CD4-positive, alpha-beta T cell (primary cell): ENCODE data around the gene IL22. TPM values are rescaled to one million over a fixed set of nuclear protein-coding genes. Genes with fewer than 3 reads are reported as not detected.
A peak's percentile ranks its signal among the peaks of the same experiment; 100 is the strongest.

Experiments
- ATAC-seq: fragments of 200-7000 bp; cut with Tn5 transposase; one replicate; pipeline ENCODE4 v1.10.0; 2022; ENCODE audit warnings: mild to moderate bottlenecking; ENCODE audit not compliant: poor library complexity
- CTCF ChIA-PET: fragments of 350-600 bp; sonication (Branson Sonifier 250); formaldehyde crosslinking; loops from one replicate; lab custom pipeline; 2021; ENCODE audit warnings: antibody characterized with exemption, inconsistent platforms; lab: Charles Lee
- POLR2A ChIA-PET: fragments of 350-600 bp; sonication (Branson Sonifier 250); formaldehyde crosslinking; loops from one replicate; lab custom pipeline; 2021; ENCODE audit warnings: antibody characterized with exemption, inconsistent platforms; lab: Charles Lee
- DNase-seq, 14 experiments: peaks; one replicate each; pipeline ENCODE4 v3.0.0-alpha.2; 2013 to 2020; ENCODE audit warnings: mixed read lengths in 2 of 14
- H3K27ac ChIP-seq, 2 donors: one replicate each; pipeline versions ENCODE4 v1.5.1 to v1.7.0; 2013; ENCODE audit warnings: low read length in 2 of 2, low read depth in 1 of 2, mild to moderate bottlenecking in 1 of 2
- H3K27me3 ChIP-seq, 2 experiments: 1 replicate in 1 of 2; 2 replicates in 1 of 2; pipeline versions ENCODE4 v1.6.1 to v1.7.0; 2013; ENCODE audit warnings: low read length in 2 of 2, control low read depth in 1 of 2, mild to moderate bottlenecking in 1 of 2, moderate library complexity in 1 of 2; ENCODE audit not compliant: insufficient read depth in 2 of 2, control insufficient read depth in 1 of 2
- H3K36me3 ChIP-seq: one replicate; pipeline ENCODE4 v1.6.1; 2013; ENCODE audit warnings: low read length, control low read depth; ENCODE audit not compliant: insufficient read depth
- H3K4me1 ChIP-seq: one replicate; pipeline ENCODE4 v1.6.1; 2013; ENCODE audit warnings: low read length, control low read depth; ENCODE audit not compliant: insufficient read depth
- H3K4me3 ChIP-seq: one replicate; pipeline ENCODE4 v1.5.1; 2013; ENCODE audit warnings: mild to moderate bottlenecking, low read length, moderate library complexity
- H3K9me3 ChIP-seq, 2 experiments: 1 replicate in 1 of 2; 2 replicates in 1 of 2; pipeline versions ENCODE4 v1.6.1 to v1.7.0; 2013; ENCODE audit warnings: low read length in 2 of 2, mild to moderate bottlenecking in 2 of 2, control low read depth in 1 of 2, moderate library complexity in 1 of 2; ENCODE audit not compliant: control insufficient read depth in 1 of 2, insufficient read depth in 1 of 2
- H3K27ac Mint-ChIP-seq: one replicate; pipeline ENCODE4 v1.8.0; 2020; ENCODE audit warnings: mixed read lengths
- H3K27me3 Mint-ChIP-seq: one replicate; pipeline ENCODE4 v1.8.0; 2021; ENCODE audit warnings: mixed read lengths
- H3K36me3 Mint-ChIP-seq: one replicate; pipeline ENCODE4 v1.8.0; 2021; ENCODE audit warnings: low read depth, mixed read lengths
- H3K4me1 Mint-ChIP-seq: one replicate; pipeline ENCODE4 v1.8.0; 2021; ENCODE audit warnings: low read depth, mixed read lengths
- H3K4me3 Mint-ChIP-seq: one replicate; pipeline ENCODE4 v1.8.0; 2020; ENCODE audit warnings: mild to moderate bottlenecking, mixed read lengths
- H3K9me3 Mint-ChIP-seq: one replicate; pipeline ENCODE4 v1.8.0; 2020; ENCODE audit warnings: mixed read lengths
- intact Hi-C, 2 experiments: fragments of 100-400 bp; cut with DNase I in 1 of 2; cut with micrococcal nuclease in 1 of 2; formaldehyde crosslinking; loops; one replicate each; pipeline versions ENCODE4 v1.15.1 to v1.9.0; 2023 to 2025; cut with DNase I, micrococcal nuclease
- total RNA-seq, 174 experiments: library from RNA in 2 of 174; stranded (reverse) in 2 of 174; gene quantifications; one replicate each; pipeline ENCODE4 v1.2.3 and lab custom pipeline; 2021 to 2026
- TF ChIP-seq, protein P1 (sequence below): fragments of 200-600 bp; IDR thresholded peaks from one replicate; pipeline ENCODE4 v1.8.0; 2022; ENCODE audit warnings: antibody characterized with exemption, mild to moderate bottlenecking

Gene IL22
- total RNA-seq, 2 experiments from 2014 or later = not detected

DNA sequence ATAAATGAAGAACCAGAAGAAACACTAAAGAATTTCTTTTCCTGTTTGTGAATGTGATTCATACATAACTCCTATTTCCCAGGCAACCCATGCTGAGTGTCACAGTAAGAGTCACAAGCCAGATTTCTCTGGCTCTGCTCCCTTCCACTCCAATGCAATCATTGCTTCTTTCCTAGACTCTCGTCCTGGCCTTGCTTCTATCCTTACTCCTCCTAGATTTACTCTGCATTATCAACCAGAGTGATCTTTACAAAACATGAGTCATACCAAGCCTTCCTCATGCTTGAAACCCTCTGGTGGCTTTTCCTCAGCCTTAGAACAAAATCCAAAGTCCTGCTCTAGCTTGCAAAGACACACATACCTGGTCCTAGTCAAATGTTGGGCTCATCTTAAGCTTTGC is 13.3 kb downstream of the IL22 start:
- CTCF ChIA-PET = no interaction called here

DNA sequence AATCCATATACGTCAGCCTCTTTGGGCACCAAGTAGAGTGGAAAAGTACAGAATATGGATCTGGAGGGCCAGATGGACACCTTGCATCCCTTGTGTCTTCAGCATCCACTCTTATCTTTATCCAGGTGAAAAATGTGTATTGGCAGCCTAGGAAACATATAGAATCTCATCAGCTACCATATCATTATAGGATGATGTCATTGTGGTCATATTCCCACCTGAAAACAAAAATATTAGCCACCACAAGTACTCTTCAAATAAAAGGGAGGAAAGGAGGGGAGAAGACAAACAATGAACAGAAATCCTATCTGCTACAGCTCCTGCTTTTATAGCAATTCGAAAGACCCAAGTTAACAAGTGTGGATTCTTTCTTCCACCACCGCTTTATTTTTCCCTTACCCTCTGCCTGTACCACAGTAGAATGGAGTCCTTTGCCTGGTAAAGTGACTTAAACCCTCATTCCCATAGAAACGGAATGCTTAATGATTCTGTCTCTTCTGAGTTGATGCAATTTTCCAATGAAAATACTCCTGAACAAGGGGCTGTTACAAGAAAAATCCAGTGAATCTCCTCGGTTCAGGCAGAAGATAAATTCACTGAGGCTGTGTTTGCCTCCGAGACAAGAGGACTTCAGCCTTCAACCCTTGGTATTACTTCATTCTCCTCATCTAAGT is 14.0 kb downstream of the IL22 start:
- peaks cover 52% of the 10 kb centered on the region for H3K4me1 Mint-ChIP-seq
- Histone ChIP-seq H3K9me3 (no peaks in the 10 kb centered on the region), H3K27ac (no peak overlapping the region), H3K4me3 (no peak overlapping the region), H3K27me3 (no peaks in the 10 kb centered on the region), H3K36me3 (no peaks in the 10 kb centered on the region), H3K4me1 (peaks cover 29% of the 10 kb centered on the region)
- intact Hi-C loops = loop anchor here in 1 of 2 experiments (5.0 kb wide), 1 partner anchor 78 kb away; no protein-coding TSS in a partner anchor
- ChIA-PET CTCF (interaction anchor here (1.2 kb wide), 1 partner anchor 16 kb away, joined by 5 read pairs; no protein-coding TSS in a partner anchor), POLR2A (no interaction called here)
- H3K27ac Mint-ChIP-seq = peak overlapping the region; percentile 73
- H3K4me3 Mint-ChIP-seq = peak overlapping the region; percentile 32
- H3K27me3 Mint-ChIP-seq = no peaks in the 10 kb centered on the region
- ATAC-seq (no peak), DNase-seq (no peak)
- no peaks in the 10 kb centered on the region for H3K9me3 Mint-ChIP-seq
- H3K36me3 Mint-ChIP-seq = no peaks in the 10 kb centered on the region
- TF ChIP-seq, protein P1, sequence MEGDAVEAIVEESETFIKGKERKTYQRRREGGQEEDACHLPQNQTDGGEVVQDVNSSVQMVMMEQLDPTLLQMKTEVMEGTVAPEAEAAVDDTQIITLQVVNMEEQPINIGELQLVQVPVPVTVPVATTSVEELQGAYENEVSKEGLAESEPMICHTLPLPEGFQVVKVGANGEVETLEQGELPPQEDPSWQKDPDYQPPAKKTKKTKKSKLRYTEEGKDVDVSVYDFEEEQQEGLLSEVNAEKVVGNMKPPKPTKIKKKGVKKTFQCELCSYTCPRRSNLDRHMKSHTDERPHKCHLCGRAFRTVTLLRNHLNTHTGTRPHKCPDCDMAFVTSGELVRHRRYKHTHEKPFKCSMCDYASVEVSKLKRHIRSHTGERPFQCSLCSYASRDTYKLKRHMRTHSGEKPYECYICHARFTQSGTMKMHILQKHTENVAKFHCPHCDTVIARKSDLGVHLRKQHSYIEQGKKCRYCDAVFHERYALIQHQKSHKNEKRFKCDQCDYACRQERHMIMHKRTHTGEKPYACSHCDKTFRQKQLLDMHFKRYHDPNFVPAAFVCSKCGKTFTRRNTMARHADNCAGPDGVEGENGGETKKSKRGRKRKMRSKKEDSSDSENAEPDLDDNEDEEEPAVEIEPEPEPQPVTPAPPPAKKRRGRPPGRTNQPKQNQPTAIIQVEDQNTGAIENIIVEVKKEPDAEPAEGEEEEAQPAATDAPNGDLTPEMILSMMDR = no peak

More for the DNA sequence above, 13.3 kb downstream of the IL22 start:
- Histone ChIP-seq H3K9me3 (no peaks in the 10 kb centered on the region), H3K4me1 (peaks cover 29% of the 10 kb centered on the region), H3K27ac (peak overlapping the region in 1 of 2 donors; percentile 31), H3K36me3 (no peaks in the 10 kb centered on the region), H3K4me3 (no peak overlapping the region), H3K27me3 (no peaks in the 10 kb centered on the region)
- Mint-ChIP-seq H3K27ac (peak overlapping the region; percentile 73), H3K9me3 (no peaks in the 10 kb centered on the region), H3K4me3 (peak overlapping the region; percentile 32), H3K4me1 (peaks cover 46% of the 10 kb centered on the region), H3K27me3 (no peaks in the 10 kb centered on the region), H3K36me3 (no peaks in the 10 kb centered on the region)
- ATAC-seq (no peak), DNase-seq (no peak)
- intact Hi-C loops = loop anchor here in 1 of 2 experiments (5.0 kb wide), 1 partner anchor 447 kb away; the partner anchor contains the start of gene NUP107
- POLR2A ChIA-PET = no interaction called here
- TF ChIP-seq, protein P1 = no peak

DNA sequence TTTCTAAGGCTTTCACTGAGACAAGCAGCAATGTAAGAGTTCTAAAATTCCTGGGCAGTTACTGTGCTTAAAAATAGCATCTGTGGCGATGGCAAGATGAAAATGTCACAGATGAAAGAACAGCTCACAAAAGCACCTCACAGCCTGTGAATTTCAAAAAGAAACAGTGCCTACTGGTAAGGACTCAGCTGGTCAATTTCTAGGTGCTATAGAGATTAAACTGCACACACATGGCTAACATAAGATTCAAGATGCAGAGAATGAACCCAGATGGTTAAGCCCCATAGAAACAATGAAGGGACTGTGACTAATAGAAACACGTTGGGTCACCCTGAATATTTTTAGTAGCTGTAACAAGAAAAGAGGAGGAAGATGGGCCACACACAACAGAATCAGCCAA is 15.8 kb downstream of the IL22 start:
- Mint-ChIP-seq H3K27me3 (no peaks in the 10 kb centered on the region), H3K4me1 (peaks cover 61% of the 10 kb centered on the region), H3K4me3 (peak overlapping the region; percentile 92), H3K27ac (peak overlapping the region; percentile 89), H3K36me3 (no peaks in the 10 kb centered on the region), H3K9me3 (no peaks in the 10 kb centered on the region)
- intact Hi-C loops = loop anchor here in 1 of 2 experiments (2.0 to 5.0 kb wide), 2 partner anchors 63 to 80 kb away; no protein-coding TSS in a partner anchor
- H3K36me3 ChIP-seq = no peaks in the 10 kb centered on the region
- ATAC-seq (no peak), DNase-seq (no peak)
- TF ChIP-seq, protein P1 = no peak
- no peak overlapping the region for H3K27ac ChIP-seq
- peaks cover 29% of the 10 kb centered on the region for H3K4me1 ChIP-seq
- CTCF ChIA-PET = no interaction called here
- H3K4me3 ChIP-seq = no peak overlapping the region
- POLR2A ChIA-PET = no interaction called here
- H3K9me3 ChIP-seq = no peaks in the 10 kb centered on the region
- no peaks in the 10 kb centered on the region for H3K27me3 ChIP-seq
